ENCODE results near the gene PRKRIP1.
"Not testable (repeated sequence)": the region's sequence is repeated elsewhere in the genome, so short reads cannot be mapped to it uniquely, and the experiment has no call there.

Gene PRKRIP1, protein sequence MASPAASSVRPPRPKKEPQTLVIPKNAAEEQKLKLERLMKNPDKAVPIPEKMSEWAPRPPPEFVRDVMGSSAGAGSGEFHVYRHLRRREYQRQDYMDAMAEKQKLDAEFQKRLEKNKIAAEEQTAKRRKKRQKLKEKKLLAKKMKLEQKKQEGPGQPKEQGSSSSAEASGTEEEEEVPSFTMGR

GRCh38 chr7:102395873-102396709 is at the start of gene PRKRIP1:
Gene PRKRIP1, plus strand, starts transcription at chr7:102396363. Its CDS starts 49 bp downstream, at chr7:102396412.
- peak; percentile 86 for DNase-seq

DNA sequence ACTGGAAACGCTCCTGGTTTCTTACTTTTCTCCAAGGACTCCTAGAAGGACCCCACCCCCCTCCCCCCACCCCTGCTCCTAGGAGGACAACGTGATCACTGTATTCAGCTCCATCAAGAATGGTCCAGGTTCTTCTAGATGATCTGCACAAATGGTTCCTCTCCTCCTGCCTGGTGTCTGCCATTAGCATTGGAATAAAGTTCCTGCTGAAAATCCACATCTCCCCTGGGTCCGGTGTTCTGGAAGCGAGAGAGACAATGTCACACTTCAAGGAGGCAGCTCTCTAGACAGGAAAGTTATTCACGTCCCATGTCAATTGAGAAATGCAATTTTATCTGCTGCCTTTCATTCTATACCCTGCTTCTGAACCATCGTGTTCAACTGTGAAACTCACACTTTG is 49.2 kb upstream of the PRKRIP1 start:
- DNase-seq = not testable (repeated sequence)

DNA sequence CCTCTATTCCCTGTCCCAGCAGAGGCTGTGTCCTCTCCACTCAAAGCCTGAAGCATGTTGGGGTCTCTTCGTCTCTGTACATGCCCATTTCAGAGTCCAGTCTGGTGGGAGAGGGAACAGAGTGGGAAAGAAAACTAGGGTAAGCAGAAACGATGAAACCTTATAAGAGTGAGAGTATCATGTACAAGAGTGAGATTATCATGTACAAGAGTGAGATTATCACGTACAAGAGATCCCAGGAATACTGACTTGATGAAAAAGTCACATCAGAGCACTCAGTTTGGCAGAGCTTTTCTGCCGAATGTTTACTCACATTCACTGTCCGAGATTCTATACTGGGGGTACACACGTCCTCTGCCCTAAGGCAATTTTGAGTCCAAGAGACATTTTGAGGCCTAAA is 39.8 kb upstream of the PRKRIP1 start, which contains the start of gene SPDYE6:
SPDYE6 (minus strand) TSS at position 101 of the 400 bp plus-strand sequence. CDS start 421 bp downstream, outside the sequence.
- DNase-seq = not testable (repeated sequence)

DNA sequence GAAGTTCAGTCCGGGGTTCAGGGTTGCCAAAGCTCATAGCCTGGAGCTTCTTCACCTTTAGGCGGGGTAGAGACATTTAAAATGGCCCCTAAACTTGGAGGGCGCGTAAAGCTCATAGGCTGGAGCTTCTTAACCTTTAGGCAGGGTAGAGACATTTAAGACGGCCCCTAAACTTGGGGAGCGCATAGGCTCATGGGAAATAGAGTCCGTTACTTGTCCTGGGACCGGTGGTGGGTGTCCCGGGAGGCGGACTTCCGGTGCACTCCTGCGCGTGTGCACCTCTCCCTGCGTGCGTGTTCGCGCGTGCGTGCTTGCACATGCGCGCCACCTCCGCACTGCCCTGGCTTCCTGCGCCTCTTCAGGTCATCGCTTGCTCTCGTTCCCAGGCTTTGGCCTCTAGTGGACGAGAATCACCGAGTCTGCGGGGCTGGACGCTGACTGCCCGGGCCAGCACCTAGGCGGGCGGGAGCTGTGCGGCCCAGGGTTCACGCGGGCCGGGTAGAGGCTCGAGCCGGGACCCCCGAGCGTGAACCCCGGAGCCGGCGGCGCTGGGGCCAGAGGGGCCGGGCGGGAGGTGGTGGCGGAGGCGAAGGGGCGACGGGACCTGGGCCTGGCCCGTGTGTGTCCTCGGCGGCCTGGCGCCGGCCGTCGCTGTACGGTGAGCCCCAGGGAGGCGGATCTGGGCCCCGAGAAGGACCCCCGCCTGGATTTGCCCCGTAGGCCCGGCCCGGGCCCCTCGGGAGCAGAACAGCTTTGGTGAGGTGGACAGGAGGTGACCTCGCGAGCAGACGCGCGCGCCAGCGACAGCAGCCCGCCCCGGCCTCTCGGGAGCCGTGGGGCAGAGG is 32.4 kb upstream of the PRKRIP1 start:
- DNase-seq = peak; percentile 95

GRCh38 chr7:102364394-102364886 is 31.7 kb upstream of the PRKRIP1 start:
- peak; percentile 10 for DNase-seq

- not testable (repeated sequence) for DNase-seq
Observed at GRCh38 chr7:102365390-102365789, 30.8 kb upstream of the PRKRIP1 start.

DNA sequence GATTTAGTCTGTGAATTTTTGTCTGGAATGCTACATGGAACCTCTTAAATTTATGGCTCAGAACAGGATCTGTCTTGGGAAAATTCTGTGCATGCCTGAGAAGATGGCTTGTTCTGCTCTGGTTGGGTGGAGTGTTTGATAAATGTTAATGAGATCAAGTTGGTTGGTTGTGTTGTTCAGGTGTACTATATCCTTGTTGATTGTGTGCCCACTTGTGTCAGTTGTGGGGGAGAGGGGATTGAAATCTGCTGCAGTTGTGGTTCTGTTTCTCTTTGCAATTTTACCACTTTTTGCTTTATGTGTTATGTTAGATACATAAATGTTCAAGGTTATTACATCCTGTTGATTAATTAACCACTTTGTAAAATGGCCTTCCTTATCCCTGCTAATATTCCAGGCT is 26.1 kb upstream of the PRKRIP1 start:
- not testable (repeated sequence) for DNase-seq

DNA sequence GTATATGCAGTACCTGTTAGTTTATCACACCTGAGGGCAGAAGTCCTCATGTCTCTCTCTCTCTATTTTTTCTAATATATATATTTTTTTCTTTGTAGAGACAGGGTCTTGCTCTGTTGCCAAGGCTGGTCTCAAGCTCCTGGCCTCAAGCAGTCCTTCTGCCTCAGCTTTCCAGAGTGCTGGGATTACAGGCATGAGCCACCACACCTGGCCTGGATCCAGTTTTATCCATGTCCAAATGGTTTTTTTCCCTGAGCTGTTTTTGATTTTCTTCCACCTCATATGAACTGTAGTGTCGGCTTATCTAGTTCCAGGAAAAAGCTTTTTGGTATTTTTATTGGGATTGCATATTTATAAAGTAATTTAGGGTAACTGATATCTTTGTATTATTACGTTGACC is 23.4 kb upstream of the PRKRIP1 start:
- DNase-seq = not testable (repeated sequence)

GRCh38 chr7:102376964-102377466 is 19.1 kb upstream of the PRKRIP1 start:
- no peak for DNase-seq

- not testable (repeated sequence) for DNase-seq
Observed at GRCh38 chr7:102380837-102381236, 15.3 kb upstream of the PRKRIP1 start.

DNA sequence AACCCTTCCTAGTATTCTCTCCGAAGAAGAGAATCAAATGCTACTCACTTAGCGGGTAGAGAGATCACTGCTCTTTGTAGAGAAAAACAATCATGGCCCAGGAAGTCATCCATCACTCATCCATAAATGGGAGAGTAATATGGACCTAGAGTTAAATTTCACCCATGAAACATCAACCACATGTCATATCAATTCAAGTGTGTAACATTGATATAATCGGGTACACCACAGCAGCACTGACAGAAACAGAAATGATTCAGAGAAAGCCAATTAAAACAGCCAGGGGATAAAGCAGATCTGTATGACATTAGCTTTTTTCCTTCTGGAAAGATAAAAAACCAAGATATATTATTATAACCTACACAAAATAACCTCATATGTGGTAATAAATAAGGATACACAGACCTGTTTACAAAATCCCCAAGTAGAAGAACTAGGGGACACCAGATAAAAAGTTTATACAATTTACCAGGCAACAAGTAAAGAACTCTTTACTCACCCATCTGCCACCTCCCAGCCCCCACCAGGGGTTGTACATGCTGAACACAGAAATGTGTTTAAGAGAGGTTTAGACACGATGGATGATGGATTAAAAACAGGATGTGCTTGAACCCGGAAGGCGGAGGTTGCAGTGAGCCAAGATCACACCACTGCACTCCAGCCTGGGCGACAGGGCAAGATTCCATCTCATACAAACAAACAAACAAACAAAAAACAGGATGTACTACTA is 14.3 kb upstream of the PRKRIP1 start:
- DNase-seq = not testable (repeated sequence)

GRCh38 chr7:102387064-102387463 is 9.1 kb upstream of the PRKRIP1 start:
- no peak for DNase-seq

DNA sequence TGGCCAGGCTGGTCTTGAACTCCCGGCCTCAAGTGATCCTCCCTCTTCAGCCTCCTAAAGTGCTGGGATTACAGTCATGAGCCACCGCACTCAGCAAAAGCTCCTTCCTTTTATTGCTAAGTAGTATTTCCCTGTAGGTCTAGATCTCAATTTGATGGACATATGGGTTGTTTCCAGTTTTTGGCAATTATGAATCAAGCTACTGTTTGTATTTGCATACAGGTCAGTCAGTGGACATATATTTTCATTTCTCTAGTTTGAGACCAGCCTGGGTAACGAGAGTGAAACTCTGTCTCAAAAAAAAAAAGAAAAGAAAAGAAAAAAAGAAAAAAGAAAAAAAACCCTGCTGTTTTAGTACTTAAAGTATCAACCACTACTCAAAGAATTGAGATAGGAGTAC is 6.4 kb upstream of the PRKRIP1 start:
- no peak for DNase-seq

- DNase-seq = peak; percentile 78
Observed at GRCh38 chr7:102390697-102391484, 5.3 kb upstream of the PRKRIP1 start.

GRCh38 chr7:102392330-102392729 is 3.8 kb upstream of the PRKRIP1 start:
- DNase-seq = no peak

DNA sequence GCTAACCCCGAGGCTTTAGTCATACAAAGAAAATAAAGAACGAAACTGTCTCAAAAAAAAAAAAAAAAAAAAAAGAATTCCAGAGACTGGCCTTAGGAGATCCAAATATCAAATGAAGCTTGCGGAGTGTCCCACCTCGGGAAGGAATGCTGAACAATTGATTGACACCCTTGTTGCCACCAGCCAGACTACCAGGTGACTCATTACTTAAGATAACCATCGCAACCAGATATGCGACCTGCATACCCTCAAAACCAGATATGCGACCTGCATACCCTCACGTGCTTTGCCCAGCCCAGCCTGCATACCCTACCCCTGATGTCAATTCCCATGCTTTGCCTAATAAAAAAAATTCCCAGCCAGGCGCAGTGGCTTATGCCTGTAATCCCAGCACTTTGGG is 2.7 kb upstream of the PRKRIP1 start:
- no peak for DNase-seq

DNA sequence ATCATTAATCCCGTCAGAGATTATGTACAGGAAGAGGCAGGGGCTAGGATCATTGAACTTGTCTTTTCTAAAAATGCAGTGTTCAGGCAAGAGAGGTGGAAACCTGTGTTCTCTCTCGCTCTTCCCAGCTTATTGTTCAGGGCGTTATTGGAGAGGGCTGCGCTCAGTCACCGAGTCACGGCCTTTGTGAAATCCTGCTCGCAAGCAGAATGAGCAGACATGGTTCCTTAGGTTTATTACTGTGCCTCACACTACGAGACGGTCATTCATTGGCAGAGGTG is 631 bp upstream of the PRKRIP1 start:
- DNase-seq = no peak

- DNase-seq = no peak
Observed at GRCh38 chr7:102396710-102397019, 502 bp downstream of the PRKRIP1 start.

GRCh38 chr7:102398543-102398942 is 2.4 kb downstream of the PRKRIP1 start:
- DNase-seq = no peak

DNA sequence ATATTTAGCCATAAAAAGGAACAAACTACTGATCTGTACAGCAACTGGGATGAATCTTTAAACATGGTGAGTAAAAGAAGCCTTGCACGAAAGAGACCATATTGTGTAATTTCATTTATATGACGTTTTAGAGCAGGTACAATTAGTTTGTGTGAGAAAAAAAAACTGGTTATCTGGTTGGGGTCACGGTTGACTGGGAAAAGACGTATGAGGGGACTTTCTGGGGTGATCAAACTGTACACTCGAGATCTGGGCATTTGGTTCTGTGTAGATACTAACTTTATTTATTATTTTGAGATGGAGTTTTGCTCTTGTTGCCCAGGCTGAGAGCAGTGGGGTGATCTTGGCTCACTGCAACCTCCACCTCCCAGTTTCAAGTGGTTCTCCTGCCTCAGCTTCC is 4.2 kb downstream of the PRKRIP1 start:
- no peak for DNase-seq

- DNase-seq = no peak
Observed at GRCh38 chr7:102403563-102403962, 7.4 kb downstream of the PRKRIP1 start.

All from stimulated activated CD4-positive, alpha-beta T cell treated with anti-CD3 and anti-CD28 coated beads, Interleukin-15, amount 100 ng/mL, for 24 hours (primary cell).